Measurements from ENCODE around the gene TSPAN33.
A peak's percentile ranks its signal among the peaks of the same experiment; 100 is the strongest.

TSPAN33 gene

DNA sequence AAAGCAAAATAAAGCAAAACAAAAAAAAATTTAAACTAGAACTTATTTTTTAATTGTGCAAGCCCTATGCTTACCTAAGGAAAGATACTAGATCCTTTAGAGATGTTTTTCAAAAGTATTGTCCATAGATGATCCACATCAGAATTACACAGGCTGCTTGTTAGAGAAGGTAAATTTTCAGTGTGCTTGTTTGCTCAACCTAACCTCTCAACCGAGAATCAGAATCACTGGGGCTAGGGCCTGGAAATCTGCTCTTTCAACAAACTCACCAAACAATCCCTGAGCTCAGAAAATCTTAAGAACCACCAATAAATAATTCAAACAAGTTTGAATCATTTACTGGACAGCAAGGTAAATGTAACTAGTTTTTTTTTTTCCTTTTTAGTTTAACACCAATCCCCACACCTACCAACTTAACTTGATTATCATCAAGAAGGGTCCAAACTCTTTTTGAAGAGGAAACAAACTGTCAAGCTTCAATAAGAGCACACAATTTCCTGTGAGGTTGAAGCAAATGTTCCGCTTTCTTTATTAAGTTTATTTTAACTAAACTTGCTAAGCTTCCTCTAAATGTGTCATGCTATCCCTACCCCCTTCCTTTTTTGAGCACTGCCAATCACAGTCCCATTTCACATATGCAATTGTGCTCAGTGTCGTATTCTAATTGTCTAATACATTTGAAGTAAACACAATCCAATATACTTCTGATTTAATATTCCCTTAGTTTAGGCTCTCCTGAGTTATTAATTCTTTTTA is 7.4 kb upstream of the TSPAN33 start:
- no peak for DNase-seq (ENCODE audit: low read depth in 2 of 2)

DNA sequence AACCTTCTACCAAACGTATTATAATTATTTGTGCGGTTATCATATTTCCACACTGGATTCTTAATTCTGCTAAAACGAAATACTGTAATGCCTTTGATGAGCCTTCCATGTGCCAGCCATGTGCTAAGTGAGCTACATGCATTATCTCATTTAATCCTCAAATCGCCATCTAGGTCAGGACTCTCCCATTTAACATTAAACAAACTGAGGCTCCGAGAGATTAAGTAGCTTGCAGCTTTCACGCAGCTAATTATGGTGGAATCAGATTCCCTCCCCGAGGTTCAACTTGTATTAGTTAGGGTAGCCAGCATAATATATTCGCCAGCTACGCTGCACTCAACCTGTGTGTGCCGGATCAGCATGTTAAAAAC is 798 bp upstream of the TSPAN33 start:
- DNase-seq (ENCODE audit: low read depth in 2 of 2), result no peak

DNA sequence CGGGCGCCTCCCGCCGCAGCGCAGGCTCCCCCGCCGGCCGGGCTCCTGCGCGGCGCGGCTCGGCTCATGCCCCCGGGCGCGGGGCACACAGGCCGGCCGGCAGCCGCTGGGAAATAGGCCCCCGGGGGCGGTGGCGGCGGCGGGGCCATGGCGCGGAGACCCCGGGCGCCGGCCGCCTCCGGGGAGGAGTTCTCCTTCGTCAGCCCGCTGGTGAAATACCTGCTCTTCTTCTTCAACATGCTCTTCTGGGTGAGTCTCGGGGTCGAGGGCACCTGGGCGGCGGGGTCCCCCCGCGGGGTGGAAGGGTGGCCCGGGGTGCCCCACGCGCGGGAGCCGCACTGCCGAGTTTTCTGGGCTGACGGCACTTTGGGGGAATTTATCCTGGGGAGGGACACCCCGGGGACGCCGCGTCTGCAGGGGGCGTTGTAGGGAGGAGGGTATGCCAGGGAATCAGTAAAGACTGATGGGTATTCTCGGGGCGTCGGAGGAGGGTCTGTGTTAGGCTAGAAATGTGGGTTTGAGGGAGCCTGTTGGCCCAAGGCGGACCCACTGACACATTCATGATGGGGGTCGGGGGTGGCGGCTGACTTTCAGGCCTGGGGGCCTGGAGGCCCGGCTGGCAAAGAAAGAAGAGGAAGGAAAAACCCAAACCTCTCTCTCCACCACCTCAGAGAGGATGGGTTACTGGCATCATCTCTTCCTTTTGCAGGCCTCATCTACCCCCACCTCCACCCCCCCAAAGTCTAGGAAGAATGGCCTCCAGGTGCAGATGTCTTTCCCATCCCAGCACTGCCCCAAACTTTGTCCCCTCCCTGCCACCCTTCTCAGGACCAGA is 544 bp downstream of the TSPAN33 start:
- no peak for DNase-seq (ENCODE audit: low read depth in 2 of 2)

DNA sequence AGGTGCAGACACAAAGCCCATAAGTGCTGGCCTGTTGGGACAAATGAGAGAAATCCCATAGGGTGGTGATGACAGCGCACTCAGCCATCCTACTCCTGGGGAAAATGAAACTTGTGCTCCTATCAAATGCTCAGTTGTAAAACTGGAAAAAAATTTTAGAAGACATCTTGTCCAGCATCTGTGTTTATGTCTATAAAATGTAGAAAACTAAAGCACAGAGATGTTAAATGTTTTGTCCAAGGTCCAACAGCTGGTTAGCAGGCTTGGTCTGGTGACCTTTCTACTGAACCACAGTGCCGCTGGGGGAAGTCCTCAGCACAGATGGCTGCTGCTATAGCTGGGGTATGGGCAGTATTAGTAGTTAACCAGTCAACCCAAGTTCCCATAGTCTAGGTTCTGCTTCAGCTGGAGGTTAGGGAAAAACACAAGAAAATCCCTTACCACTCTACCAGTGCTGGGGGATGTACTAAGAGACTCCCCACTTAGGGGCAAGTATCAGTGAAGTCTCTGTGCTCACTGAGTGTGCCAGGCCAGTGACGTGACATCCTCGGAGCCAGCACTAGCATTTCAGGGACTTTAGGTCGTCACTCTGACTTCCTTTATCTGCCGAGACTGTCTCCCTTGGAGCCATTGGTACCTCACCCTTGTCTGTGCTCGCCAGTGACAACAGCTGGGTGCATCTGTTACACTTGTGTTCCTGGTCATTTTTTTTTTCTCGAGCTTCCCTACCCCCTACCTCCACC is 1.9 kb downstream of the TSPAN33 start:
- DNase-seq (ENCODE audit: low read depth in 2 of 2), result no peak

DNA sequence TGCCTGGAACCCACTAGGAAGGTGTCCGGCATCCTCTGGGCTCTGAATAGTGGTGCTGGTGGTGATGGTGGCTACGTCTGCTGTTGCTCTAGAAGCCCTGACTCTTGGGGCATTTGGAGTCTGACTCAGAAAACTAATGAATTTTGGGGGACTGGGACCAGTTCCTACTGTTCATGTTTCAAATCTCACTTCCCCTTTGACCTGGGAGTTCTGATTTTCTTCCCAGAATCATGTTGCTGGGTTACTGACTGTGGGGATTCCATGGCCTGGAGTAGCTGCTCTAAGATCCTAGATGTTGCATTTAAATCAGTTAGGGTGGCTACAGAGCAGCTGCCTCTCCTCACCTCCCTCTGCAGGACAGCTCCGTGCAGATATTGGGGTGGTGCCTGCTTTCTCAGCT is 3.2 kb downstream of the TSPAN33 start:
- DNase-seq (ENCODE audit: low read depth in 2 of 2), result no peak

DNA sequence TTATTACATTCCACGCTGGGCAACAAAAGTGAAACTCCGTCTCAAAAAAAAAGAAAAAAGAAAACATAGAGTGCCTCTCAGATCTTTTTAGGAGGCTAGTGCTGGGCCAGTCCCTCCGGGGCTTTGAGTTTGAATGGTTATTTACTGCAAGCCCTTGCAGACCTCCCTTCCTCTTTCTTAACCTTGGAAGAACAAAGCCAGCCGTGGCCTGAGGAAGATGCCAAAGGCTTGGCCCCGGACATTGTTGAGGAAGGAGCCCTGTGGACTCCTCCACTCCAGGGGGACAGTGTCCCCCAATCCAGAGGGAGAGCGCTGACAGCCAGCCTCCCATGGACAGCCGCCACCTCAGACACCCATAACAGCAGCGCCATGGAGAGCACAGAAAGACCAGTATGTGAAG is 5.0 kb downstream of the TSPAN33 start:
- no peak for DNase-seq (ENCODE audit: low read depth in 2 of 2)

DNA sequence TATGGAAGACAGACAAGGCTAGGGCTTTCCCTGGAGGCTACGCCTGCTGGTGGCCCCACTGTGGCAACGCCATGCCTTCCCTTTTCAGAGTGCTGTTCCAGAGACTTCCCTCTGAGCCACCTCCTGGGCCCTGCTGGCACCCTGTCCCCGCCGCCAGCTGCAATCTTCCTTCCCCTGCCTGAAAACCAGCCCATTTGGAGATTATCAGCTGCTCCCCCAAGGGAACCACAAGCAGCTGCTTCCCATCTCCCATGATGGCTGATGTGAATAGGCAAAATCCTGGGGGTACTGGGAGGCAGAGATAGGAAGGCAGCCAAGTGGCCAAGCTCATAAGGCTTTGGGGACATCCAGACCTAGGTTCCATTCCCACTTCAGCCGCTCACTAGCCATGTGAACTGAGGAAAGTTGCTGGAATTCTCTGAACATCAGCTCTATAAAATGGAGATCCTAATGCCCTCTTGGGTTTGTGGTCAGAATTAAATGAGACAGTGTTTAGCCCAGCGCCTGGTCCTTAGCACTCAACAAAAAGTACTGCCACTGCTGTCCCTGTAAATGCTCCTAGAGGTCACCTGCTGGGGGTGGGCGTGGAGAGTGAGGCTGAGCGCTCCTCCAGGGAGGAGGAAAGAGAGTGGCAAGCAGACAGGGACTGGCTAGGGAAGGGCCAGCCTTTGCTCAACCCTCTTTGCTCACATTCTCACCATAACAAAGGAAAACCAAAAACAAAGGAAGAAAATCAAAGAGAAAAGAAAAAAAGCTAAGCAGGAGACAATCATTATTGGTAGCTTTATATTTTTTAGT is 5.9 kb downstream of the TSPAN33 start:
- DNase-seq (ENCODE audit: low read depth in 2 of 2), result no peak

DNA sequence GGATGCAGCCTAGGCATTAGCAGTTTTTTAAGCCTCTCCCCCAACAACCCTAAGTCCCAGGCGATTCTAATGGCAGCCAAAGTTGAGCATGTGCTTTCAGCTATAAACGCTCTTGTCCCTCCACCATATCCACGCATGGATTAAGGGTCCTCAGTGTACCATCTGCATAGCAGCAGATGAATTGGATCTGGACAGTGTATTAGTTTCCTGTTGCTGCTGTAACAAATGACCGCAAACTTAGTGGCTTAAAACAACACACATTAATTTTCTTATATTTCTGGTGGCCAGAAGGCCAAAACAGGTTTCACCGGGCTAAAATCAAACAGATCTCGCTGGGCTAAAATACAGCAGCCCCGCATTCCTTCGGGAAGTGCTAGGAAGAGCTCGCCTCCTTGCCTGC is 13.1 kb downstream of the TSPAN33 start:
- no peak for DNase-seq (ENCODE audit: low read depth in 2 of 2)

DNA sequence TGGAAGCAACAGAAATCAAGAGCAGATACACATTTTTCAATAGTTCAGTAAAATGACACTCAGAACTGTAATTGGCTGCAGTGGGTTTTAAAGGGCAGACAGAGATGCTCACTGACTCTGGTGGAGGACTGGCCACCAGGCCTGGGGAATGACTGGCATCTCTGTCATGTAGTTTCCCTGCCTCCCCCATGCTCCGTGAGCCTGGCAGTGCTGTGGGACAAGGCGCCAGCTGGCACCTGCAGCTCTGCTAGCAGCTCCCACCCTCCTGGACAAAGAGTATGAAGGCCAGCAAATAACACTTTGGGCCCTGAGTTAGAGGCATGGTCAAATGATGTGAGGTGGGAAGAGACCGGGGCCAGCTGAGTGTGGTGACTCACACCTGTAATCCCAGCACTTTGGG is 15.0 kb downstream of the TSPAN33 start:
- no peak for DNase-seq (ENCODE audit: low read depth in 2 of 2)

DNA sequence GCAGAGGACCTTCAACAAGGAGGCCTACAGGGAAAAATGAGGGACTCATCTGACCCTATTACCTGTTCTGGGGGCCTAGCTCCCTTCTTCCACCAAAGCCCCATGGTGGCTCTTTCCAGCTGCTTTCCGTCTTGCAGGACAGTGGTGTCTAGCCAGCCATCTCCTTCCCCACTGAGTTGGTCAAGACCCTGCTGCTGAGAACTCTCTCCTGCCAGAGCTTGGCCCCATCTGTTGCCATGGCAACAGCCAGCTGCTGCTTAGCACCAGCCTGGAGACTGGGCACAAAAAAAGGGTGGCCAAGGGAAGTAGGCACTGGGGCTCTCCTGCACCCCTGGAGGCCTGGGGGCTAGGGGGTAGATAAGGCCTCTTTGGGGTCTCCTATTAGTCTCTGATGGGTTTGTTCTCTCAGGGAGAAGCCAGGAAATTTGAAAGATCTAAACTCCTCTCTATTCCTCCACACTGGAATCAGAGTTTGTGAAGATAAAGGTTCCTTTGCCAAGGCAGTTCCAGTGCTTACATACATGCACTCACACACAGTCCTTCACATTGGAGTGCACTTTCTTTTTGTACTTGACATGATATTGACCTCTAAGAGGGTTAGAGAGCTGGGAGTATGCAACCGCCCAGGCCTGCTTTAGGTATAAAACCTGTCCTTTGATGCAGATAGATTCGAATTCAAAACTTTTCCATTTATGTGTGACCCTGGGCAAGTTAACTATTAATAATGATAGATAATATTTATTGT is 15.8 kb downstream of the TSPAN33 start:
- no peak for DNase-seq (ENCODE audit: low read depth in 2 of 2)

DNA sequence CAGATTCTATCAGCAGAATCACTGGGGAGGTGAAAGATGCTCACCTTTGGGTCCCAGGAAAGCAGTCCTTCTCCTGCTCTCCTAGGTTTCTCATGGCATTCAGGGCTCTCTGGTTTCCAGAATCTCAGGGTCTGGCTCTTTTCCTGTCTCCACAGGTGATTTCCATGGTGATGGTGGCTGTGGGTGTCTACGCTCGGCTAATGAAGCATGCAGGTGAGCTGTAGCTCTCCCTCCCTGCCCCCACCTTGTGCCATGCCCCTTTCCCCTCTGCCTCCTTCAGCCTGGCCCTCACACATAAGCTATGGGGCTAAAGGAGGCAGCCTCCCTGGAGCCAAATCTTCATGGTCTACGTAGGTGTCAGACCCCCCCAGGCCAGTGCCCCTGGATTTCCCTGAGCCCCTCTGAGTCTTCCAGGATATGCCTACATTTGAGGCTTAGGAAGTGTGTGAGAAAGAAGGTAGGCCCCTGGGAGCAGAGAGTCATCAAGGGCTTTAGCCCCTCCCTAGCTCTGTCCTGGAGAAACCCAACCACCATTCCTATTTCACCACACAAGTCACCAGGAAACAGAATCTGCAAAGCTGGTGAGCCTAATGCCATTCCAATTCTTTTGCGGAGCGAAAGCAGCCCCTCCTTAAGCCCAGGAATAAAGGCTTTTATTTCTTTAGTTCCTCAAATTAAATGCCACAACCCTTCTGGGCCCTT is 17.2 kb downstream of the TSPAN33 start:
- no peak for DNase-seq (ENCODE audit: low read depth in 2 of 2)

DNA sequence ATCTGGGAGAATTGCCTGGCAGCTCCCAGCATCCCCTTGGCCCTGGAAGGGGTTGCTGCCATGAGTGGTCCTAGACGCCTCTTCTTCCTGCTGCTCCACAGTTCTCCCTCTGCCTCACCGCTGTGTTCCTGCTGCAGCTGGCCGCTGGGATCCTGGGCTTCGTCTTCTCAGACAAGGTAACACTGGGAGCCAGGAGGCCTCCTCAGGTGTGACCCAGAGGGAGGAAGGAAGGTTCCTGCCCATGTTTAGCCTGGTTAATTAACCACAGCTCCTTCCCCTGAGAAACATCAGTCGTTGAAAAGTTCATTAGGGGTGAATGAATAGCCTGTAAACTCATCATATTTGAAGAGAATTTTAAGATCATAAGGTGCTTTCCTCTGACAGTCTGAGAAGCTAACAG is 18.2 kb downstream of the TSPAN33 start:
- no peak for DNase-seq (ENCODE audit: low read depth in 2 of 2)

DNA sequence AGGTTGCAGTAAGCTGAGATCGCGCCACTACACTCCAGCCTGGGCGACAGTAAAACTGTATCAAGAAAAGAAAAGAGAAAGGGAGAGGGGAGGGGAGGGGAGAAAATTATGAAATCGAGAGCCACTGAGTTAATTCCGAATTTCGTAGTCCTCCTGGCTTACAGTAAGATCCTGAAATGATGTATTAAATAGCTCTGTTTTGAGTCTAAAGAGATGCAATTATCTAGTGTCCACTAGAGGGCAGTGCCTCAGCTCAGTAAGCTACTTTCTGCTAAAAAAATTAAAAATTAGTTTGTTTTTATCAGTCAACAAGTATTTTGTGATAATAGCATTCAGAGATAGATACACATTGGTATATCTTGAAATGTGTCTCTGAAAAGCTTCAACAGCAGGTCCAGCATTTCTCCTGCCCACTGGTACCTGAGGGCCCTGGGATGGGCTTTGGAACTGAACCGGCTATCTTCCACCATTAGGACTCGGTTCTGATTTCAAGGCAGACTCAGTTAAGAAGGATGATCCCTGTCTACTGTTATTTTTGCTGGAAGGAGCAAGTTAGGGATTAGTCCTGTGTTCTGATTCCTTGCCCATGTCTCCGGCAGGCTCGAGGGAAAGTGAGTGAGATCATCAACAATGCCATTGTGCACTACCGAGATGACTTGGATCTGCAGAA is 19.5 kb downstream of the TSPAN33 start:
- DNase-seq (ENCODE audit: low read depth in 2 of 2), result no peak

DNA sequence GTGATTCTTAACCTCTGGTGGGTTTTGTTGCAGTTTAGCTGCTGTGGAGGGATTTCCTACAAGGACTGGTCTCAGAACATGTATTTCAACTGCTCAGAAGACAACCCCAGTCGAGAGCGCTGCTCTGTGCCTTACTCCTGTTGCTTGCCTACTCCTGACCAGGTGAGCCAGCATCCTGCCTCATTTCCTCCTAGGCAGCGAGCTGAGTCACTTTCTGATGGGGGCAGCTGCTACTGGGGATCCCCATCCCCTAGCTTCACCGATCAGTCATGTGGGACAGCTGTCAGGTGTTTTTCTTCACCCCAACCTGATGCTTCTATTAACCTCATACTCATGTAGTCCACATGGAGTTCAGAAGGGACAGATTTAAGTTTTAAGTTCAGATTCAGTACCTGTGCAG is 22.2 kb downstream of the TSPAN33 start:
- DNase-seq (ENCODE audit: low read depth in 2 of 2), result no peak

DNA sequence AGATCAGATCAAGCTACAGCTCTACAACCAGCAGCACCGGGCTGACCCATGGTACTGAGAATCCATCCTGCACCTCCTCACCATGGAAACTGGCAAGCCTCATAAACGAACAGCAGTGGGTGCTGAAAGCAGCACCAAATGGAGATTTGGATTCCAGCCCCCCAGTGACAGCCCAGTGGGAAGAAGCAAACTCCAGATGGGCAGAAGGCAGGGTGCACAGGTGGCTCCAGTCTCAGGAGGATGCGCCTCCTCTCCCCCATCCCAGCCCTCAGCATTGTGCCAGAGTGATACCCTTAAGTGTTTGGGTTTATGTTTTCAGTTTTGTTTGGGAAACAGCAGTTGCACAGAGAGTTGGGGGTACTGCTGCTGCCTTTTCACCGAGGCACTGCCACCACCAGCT is 23.3 kb downstream of the TSPAN33 start:
- no peak for DNase-seq (ENCODE audit: low read depth in 2 of 2)

DNA sequence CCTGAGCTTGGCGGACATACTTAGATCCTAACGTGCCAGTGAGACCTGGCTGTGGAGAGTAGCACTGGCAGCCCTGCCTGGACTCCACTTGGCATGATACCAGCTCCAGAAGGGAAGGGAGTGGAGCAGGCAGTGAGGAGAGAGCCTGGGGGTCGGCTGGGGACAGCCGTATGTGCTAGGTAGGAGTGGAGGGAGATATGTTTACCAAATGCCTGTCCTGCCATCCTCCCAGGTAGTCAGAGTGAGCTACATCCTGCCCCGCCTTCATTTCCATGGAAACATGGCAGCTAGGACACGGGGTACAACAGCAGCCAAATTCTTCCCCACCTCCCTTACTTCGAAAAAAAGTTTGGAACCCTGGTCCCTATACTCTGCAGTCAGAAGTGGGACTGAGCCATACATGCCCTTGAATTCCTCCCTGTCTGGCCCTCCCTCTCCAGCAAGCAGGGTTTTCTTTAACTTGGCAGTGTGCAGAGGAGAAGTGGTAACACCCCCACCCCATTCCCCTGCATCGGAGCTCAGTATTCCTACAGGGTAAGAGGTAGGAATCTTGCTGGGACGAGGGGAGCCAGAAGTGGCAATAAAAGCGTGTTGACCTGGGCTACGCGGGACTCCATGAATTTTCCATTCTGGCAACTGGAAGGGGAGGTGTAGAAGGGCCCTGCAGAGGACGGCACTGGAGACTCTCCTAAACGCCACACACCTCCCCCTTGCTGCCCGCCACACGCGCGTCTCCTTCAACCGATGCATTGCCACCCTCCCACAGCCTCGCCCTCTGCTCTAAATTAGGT is 23.9 kb downstream of the TSPAN33 start:
- no peak for DNase-seq (ENCODE audit: low read depth in 2 of 2)

DNA sequence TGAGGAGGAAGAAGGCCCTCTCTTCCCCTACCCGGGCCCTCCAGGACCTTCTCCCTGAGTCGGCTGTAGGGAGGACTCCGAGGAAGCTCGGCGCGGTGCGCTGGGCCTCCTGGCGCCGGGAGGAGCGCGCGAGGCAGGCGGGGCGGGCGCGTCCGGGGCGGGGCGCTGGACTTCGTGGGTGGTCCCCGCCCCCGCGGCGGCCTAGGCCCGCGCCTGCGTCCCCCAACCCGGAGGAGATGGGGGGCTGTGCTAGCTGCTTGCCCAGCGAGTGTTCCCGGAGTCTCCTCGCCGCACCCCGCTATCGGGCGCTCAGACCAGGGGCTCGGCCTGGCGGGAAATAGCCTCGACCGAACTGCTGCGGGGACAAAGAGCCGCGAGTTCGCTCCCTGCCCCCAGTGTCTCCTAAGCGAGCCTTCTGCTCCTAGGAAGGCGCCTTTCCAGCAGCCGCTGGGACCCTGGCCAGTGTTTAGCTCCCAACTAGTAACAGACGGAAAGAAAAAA is 24.7 kb downstream of the TSPAN33 start:
- peak in 1 of 2 donors; percentile 15 for DNase-seq (ENCODE audit: low read depth in 2 of 2)

DNA sequence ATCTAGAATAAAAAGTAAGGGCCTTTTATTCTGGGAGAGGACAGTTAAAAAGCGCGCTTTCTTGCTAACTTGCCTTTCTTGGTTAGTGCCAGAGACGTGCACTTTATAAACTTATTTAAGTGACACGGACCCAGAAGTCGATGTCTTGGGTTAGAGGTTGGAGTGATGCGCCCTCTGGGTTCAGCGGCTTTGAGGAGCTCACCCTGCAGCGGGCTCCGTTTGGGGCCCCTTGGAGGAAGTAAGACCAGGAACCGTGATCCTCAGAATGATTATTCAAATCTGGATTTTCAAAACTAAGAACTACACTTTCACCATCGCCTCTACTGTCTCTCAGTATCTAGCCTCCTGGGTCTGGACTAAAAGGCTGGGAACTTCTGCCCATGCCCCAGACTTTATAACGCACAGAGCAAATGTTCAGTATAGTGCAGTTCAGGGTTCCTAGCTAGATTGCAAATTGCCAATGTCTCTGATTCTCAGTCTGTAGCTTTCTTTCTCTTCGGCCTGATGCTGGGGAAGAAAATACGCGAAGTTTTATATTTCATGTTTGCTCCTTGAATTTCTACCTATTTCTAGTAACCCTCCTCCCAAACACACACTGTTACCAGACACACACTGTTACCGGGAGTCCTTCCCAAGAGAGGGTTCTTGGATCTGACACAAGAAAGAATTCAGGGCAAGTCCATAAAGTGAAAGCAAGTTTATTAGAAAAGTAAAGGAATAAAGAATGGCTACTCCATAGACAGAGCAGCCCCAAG is 25.4 kb downstream of the TSPAN33 start:
- no peak for DNase-seq (ENCODE audit: low read depth in 2 of 2)

Measured in stimulated activated CD4-positive, alpha-beta T cell treated with anti-CD3 and anti-CD28 coated beads, Interleukin-4, amount 100 ng/mL, for 48 hours (primary cell).